Stimulated activated memory B cell treated with anti-CD40 and anti-IgM and Interleukin-4, amounts not matched to agents 10 μg/mL and 1 μg/mL and 100 μg/mL, for 72 hours (primary cell): ENCODE measurements around the gene ZNF516.

Source experiments
- ATAC-seq: fragments of 150-1000 bp; cut with Tn5 transposase; 2 replicates; pipeline ENCODE4 v1.10.0; 2021
- H3K27ac Mint-ChIP-seq: one replicate; pipeline ENCODE4 v1.8.0; 2022; ENCODE audit warnings: mild to moderate bottlenecking, mixed read lengths
- H3K27me3 Mint-ChIP-seq: one replicate; pipeline ENCODE4 v1.8.0; 2022; ENCODE audit warnings: mixed read lengths
- H3K36me3 Mint-ChIP-seq: one replicate; pipeline ENCODE4 v1.8.0; 2022; ENCODE audit warnings: mixed read lengths
- H3K4me1 Mint-ChIP-seq: one replicate; pipeline ENCODE4 v1.8.0; 2022; ENCODE audit warnings: mixed read lengths
- H3K4me3 Mint-ChIP-seq: one replicate; pipeline ENCODE4 v1.8.0; 2022; ENCODE audit warnings: mild to moderate bottlenecking, moderate library complexity, mixed read lengths
- H3K9me3 Mint-ChIP-seq: one replicate; pipeline ENCODE4 v1.8.0; 2022; ENCODE audit warnings: mixed read lengths

Gene ZNF516

DNA sequence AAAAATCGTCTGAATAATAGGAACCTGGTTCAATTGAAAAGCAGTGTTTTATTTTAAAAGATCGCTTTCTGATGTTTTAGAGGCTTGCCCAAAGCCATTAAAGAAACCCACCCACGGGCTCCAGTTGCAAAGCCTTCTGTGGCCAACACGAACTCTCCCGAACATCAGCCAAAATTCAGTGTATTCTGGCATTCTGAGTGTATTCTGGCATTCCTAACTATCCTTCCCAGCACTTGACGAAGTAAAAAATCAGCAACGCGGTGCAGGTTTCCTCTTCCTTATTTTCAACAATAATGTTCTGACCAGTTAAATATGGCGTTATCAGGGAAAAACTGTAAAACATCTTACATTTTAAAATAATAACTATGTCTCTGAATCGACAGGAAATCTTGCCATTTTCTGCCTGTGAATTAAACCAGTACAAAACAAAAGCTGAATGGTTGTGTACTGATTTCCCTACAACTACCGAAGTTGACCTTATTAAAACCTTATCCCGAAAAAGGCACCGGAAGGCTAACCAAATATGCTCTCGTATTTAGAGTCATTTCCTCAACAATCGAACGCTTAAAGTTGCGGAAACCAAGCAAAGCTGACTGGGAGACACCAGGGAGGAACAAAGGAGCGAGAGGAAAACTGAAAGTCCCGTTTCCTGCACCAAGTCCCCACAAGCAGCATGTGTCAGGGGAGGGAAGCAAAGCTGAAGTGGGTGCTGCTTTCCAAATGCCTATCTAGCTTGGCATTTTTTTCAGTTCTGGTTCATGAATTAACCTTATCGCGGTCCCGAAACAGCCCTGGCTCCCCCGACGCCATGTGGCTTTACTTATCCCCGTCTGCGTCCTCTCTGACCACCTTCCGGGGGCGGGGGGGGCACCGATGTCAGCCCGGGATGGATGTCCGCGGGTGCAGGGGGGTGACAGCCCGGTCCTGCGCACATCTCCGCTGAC, 44.3 kb downstream of the ZNF516 start:
- peak; percentile 41 for ATAC-seq
- Mint-ChIP-seq H3K4me1 (peaks cover 34% of the 10 kb centered on the region), H3K27ac (peak overlapping the region; percentile 50), H3K9me3 (no peaks in the 10 kb centered on the region), H3K36me3 (peaks cover 5% of the 10 kb centered on the region), H3K27me3 (peaks cover 18% of the 10 kb centered on the region), H3K4me3 (peak overlapping the region; percentile 77)

- no peak for ATAC-seq
- peak overlapping the region; percentile 15 for H3K27ac Mint-ChIP-seq
- H3K36me3 Mint-ChIP-seq = peaks cover 5% of the 10 kb centered on the region
- peaks cover 34% of the 10 kb centered on the region for H3K4me1 Mint-ChIP-seq
- no peaks in the 10 kb centered on the region for H3K9me3 Mint-ChIP-seq
- no peak overlapping the region for H3K4me3 Mint-ChIP-seq
- H3K27me3 Mint-ChIP-seq = peaks cover 18% of the 10 kb centered on the region
Observed at GRCh38 chr18:76449111-76449453, 46.0 kb downstream of the ZNF516 start.

- Mint-ChIP-seq H3K4me1 (peaks cover 34% of the 10 kb centered on the region), H3K27ac (peak overlapping the region; percentile 15), H3K36me3 (peaks cover 5% of the 10 kb centered on the region), H3K9me3 (no peaks in the 10 kb centered on the region), H3K4me3 (no peak overlapping the region), H3K27me3 (peaks cover 18% of the 10 kb centered on the region)
- no peak for ATAC-seq
Observed at GRCh38 chr18:76448256-76449110, 46.6 kb downstream of the ZNF516 start.

- Mint-ChIP-seq H3K4me1 (peaks cover 34% of the 10 kb centered on the region), H3K4me3 (no peak overlapping the region), H3K36me3 (peaks cover 5% of the 10 kb centered on the region), H3K27ac (no peak overlapping the region), H3K9me3 (no peaks in the 10 kb centered on the region), H3K27me3 (peaks cover 18% of the 10 kb centered on the region)
- no peak for ATAC-seq
Observed at GRCh38 chr18:76447258-76447890, 47.7 kb downstream of the ZNF516 start.

GRCh38 chr18:76446321-76447257, 48.5 kb downstream of the ZNF516 start:
- Mint-ChIP-seq H3K36me3 (peaks cover 5% of the 10 kb centered on the region), H3K4me3 (no peak overlapping the region), H3K27me3 (peaks cover 18% of the 10 kb centered on the region), H3K9me3 (no peaks in the 10 kb centered on the region), H3K4me1 (peaks cover 28% of the 10 kb centered on the region), H3K27ac (no peak overlapping the region)
- ATAC-seq = no peak

- Mint-ChIP-seq H3K27me3 (peaks cover 18% of the 10 kb centered on the region), H3K4me1 (peaks cover 20% of the 10 kb centered on the region), H3K9me3 (no peaks in the 10 kb centered on the region), H3K4me3 (no peak overlapping the region), H3K27ac (no peak overlapping the region), H3K36me3 (peaks cover 6% of the 10 kb centered on the region)
- ATAC-seq = peak; percentile 9
Observed at GRCh38 chr18:76445741-76446232, 49.3 kb downstream of the ZNF516 start.

DNA sequence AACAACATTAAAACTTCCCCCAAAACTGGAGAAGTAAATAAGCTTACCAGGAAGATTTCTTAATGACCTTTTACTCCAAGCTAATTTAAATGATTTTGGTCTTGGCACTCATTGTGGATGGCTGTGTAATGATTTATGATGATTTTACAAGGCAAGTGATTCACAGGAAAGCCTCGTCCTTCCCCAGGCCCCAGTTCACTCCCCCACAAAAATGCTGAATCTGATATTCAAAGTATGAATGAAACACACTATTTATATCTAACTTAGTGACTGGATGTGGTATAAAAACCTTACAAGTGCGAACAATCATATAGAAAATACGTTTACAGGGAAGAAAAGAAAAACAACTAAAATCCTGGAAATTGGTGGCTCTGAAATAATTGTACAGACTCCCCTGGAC, 49.8 kb downstream of the ZNF516 start:
- peaks cover 11% of the 10 kb centered on the region for H3K36me3 Mint-ChIP-seq
- H3K9me3 Mint-ChIP-seq = no peaks in the 10 kb centered on the region
- no peak overlapping the region for H3K4me3 Mint-ChIP-seq
- peaks cover 18% of the 10 kb centered on the region for H3K27me3 Mint-ChIP-seq
- peaks cover 14% of the 10 kb centered on the region for H3K4me1 Mint-ChIP-seq
- no peak overlapping the region for H3K27ac Mint-ChIP-seq
- ATAC-seq = no peak

DNA sequence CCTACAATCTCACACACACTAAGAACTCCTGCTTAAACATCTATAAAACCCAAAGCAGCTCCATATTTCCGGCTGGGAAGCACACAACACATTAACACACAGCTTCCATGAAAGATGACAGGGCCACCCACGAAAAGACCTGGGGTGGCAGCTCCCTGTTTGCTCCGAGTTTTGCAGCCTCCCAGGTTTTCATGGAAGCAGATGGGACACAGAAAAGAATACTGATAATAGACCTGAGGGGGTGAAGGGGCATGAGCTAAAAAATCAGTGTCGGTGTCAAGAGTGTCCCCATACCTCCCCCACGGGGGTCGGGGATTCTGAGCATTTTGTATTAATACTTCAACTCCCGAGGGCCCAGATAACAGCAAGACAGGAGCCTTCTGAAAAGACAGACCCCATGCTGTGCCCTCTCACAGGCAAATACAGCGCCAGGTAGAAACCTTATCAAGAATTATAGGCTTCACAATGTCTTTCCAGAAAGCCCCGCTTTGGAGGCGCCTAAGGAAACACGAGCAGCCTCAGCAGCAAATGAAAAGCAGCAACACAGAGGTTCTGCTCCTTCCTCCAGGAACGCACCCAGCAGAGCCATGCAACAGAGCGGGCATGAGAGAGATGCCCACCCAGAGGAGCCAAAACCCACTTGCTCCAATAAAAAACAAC, 50.5 kb downstream of the ZNF516 start:
- peaks cover 11% of the 10 kb centered on the region for H3K36me3 Mint-ChIP-seq
- H3K9me3 Mint-ChIP-seq = no peaks in the 10 kb centered on the region

GRCh38 chr18:76443519-76444445, 51.3 kb downstream of the ZNF516 start:
- H3K36me3 Mint-ChIP-seq = peaks cover 6% of the 10 kb centered on the region
- H3K9me3 Mint-ChIP-seq = no peaks in the 10 kb centered on the region
- peaks cover 3% of the 10 kb centered on the region for H3K27me3 Mint-ChIP-seq
- no peak overlapping the region for H3K27ac Mint-ChIP-seq
- ATAC-seq = no peak
- no peak overlapping the region for H3K4me3 Mint-ChIP-seq
- H3K4me1 Mint-ChIP-seq = no peaks in the 10 kb centered on the region

More for the DNA sequence above, 50.5 kb downstream of the ZNF516 start:
- ATAC-seq = no peak
- Mint-ChIP-seq H3K27me3 (peaks cover 11% of the 10 kb centered on the region), H3K4me3 (no peak overlapping the region), H3K27ac (no peak overlapping the region), H3K4me1 (peaks cover 8% of the 10 kb centered on the region)

GRCh38 chr18:76442413-76443171, 52.5 kb downstream of the ZNF516 start:
- H3K27ac Mint-ChIP-seq = no peak overlapping the region
- ATAC-seq = no peak
- H3K27me3 Mint-ChIP-seq = no peaks in the 10 kb centered on the region
- no peaks in the 10 kb centered on the region for H3K9me3 Mint-ChIP-seq
- no peaks in the 10 kb centered on the region for H3K4me1 Mint-ChIP-seq
- peaks cover 6% of the 10 kb centered on the region for H3K36me3 Mint-ChIP-seq
- H3K4me3 Mint-ChIP-seq = no peak overlapping the region

- no peaks in the 10 kb centered on the region for H3K4me1 Mint-ChIP-seq
- H3K27ac Mint-ChIP-seq = no peak overlapping the region
- peaks cover 6% of the 10 kb centered on the region for H3K36me3 Mint-ChIP-seq
- H3K9me3 Mint-ChIP-seq = no peaks in the 10 kb centered on the region
- H3K27me3 Mint-ChIP-seq = no peaks in the 10 kb centered on the region
- no peak overlapping the region for H3K4me3 Mint-ChIP-seq
- no peak for ATAC-seq
Observed at GRCh38 chr18:76441668-76442412, 53.2 kb downstream of the ZNF516 start.
